Measurements from ENCODE around the gene GATA5. TPM values are rescaled to one million over a fixed set of nuclear protein-coding genes. Genes with fewer than 3 reads are reported as not detected.
A peak's percentile ranks its signal among the peaks of the same experiment; 100 is the strongest.

GATA5 gene
- total RNA-seq, 1 experiment from 2014 or later = not detected

DNA sequence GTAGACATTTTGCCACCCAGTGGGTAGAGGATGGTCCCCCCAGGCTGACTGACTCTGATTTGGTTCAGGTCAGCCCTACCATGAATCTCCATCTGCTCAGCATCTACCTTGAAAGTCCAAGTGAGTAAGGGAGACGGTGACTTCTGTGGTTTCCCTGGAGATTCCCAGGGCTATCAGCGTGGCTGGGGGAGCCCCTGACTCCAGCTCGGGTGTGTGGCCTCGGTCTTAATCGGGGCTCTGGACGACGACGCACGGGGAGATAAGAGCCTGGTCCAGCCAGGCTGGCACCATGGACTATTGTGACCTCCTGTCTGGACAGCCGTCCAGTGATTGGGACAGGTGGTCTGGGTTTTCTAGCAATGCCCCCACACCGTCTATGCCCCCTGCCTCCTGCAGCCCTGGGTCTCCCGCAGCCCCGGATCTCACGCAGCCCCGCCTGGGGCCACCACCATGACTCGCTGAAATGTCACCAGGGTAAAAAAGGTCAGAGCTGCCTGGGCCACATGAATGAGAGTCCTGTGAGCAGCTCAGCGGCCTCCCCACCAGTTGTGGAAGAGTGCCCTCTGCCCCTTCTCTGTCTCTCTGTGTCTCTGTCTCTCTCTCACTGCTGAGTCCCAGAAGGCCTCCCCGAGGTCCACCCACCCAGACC, 47.1 kb upstream of the GATA5 start:
- no peaks in the 10 kb centered on the region for H3K9me3 ChIP-seq (ENCODE audit: control insufficient read depth in 1 of 2, insufficient read depth in 1 of 2, low read depth in 1 of 2, low read length in 2 of 2)
- ATAC-seq (no peak), DNase-seq (ENCODE audit: low read depth, low spot score) (no peak)
- H3K27ac ChIP-seq (ENCODE audit: low read depth, low read length) = no peak overlapping the region
- BruUV-seq (replicated peaks) = no TSS peak
- TF ChIP-seq ZNF274 (IDR thresholded peaks at IDR 0.05; ENCODE audit: low read depth, low read length) = no peak
- no peak for TF ChIP-seq REST (IDR thresholded peaks at IDR 0.05; ENCODE audit: low read depth)
- TF ChIP-seq CBX3 (IDR thresholded peaks at IDR 0.05; ENCODE audit: low read depth) = no peak
- TF ChIP-seq CEBPB (IDR thresholded peaks at IDR 0.05; ENCODE audit: low read depth) = no peak
- no peak for TF ChIP-seq JUND (IDR thresholded peaks at IDR 0.05)
- no peak for TF ChIP-seq CTCF (IDR thresholded peaks at IDR 0.05 in 2 of 3, conservative IDR thresholded peaks at IDR 0.05 in 1 of 3; ENCODE audit: borderline replicate concordance in 1 of 3, insufficient read depth in 1 of 3, low read depth in 2 of 3, low read length in 2 of 3)
- no peak for TF ChIP-seq EZH2phosphoT487 (IDR thresholded peaks at IDR 0.05; ENCODE audit: borderline replicate concordance)
- no peak for TF ChIP-seq SRF (IDR thresholded peaks at IDR 0.05; ENCODE audit: low read depth)
- TF ChIP-seq EGR1 (IDR thresholded peaks at IDR 0.05; ENCODE audit: low read depth) = no peak
- no peak for TF ChIP-seq ATF3 (IDR thresholded peaks at IDR 0.05)
- no peak for TF ChIP-seq ELF1 (IDR thresholded peaks at IDR 0.05; ENCODE audit: borderline replicate concordance, low read depth)
- TF ChIP-seq SIN3A (IDR thresholded peaks at IDR 0.05; ENCODE audit: low read depth) = no peak
- TF ChIP-seq MAX (IDR thresholded peaks at IDR 0.05) = no peak
- TF ChIP-seq POLR2A (IDR thresholded peaks at IDR 0.05; ENCODE audit: borderline replicate concordance, extremely low read depth, insufficient read depth, insufficient read length) = no peak
- H3K9me2 ChIP-seq (ENCODE audit: insufficient read depth) = no peaks in the 10 kb centered on the region
- intact Hi-C loops (cut with micrococcal nuclease) = loop anchor here (5.0 kb wide), 1 partner anchor 94 kb away; no protein-coding TSS in a partner anchor
- H3K36me3 ChIP-seq (ENCODE audit: control insufficient read depth in 1 of 2, insufficient read depth in 2 of 2, low read length in 2 of 2) = no peaks in the 10 kb centered on the region
- no peak overlapping the region for H3K4me3 ChIP-seq (replicated peaks in 1 of 2; ENCODE audit: low read depth in 1 of 2, low read length in 2 of 2)
- H3K4me1 ChIP-seq (ENCODE audit: control insufficient read depth in 1 of 2, insufficient read depth in 2 of 2, low read length in 2 of 2) = peaks cover 11 to 19% of the 10 kb centered on the region in 2 experiments
- CTCF ChIA-PET = interaction anchor here (1.1 kb wide), 2 partner anchors 23 to 96 kb away, joined by 3 to 4 read pairs; no protein-coding TSS in a partner anchor
- RAD21 ChIA-PET (ENCODE audit: low non-redundant PET in 1 of 2, low total read pairs in 2 of 2, uncharacterized antibody in 2 of 2, unreplicated experiment in 2 of 2) = no interaction called here
- H3K79me2 ChIP-seq (ENCODE audit: insufficient read depth, low read length) = no peaks in the 10 kb centered on the region
- H3K9ac ChIP-seq (ENCODE audit: low read length) = no peak overlapping the region
- POLR2A ChIA-PET = no interaction called here
- no peak overlapping the region for H2AFZ ChIP-seq (ENCODE audit: low read depth, low read length, poor library complexity, severe bottlenecking)
- peak overlapping the region; percentile 68 for H3K4me2 ChIP-seq (ENCODE audit: low read length)
- H4K20me1 ChIP-seq (ENCODE audit: insufficient read depth) = no peaks in the 10 kb centered on the region
- no peaks in the 10 kb centered on the region for H3K27me3 ChIP-seq (ENCODE audit: insufficient read depth, low read length)
